Naive thymus-derived CD4-positive, alpha-beta T cell (primary cell): Measurements from ENCODE around the gene SOD2. TPM values are rescaled to one million over a fixed set of nuclear protein-coding genes. Genes with fewer than 3 reads are reported as not detected.
A peak's percentile ranks its signal among the peaks of the same experiment; 100 is the strongest.
"Not testable (repeated sequence)": the region's sequence is repeated elsewhere in the genome, so short reads cannot be mapped to it uniquely, and the experiment has no call there.

Experiments
- ATAC-seq: fragments of 150-1000 bp; cut with Tn5 transposase; 2 replicates; pipeline ENCODE4 v1.10.0; 2021; ENCODE audit warnings: mild to moderate bottlenecking, moderate library complexity
- CTCF ChIA-PET: fragments of 350-600 bp; sonication (Branson Sonifier 250); formaldehyde crosslinking; loops from one replicate; lab custom pipeline; 2021; ENCODE audit warnings: antibody characterized with exemption; lab: Charles Lee
- POLR2A ChIA-PET: fragments of 350-600 bp; sonication (Branson Sonifier 250); formaldehyde crosslinking; loops from one replicate; lab custom pipeline; 2021; ENCODE audit warnings: antibody characterized with exemption, inconsistent platforms; lab: Charles Lee
- DNase-seq, 9 donors: peaks; one replicate each; pipeline versions ENCODE4 v3.0.0 to v3.0.0-alpha.2; 2020 to 2022; ENCODE audit warnings: mixed read lengths in 1 of 9
- H3K27ac ChIP-seq: one replicate; pipeline ENCODE4 v1.7.0; 2013; ENCODE audit warnings: mild to moderate bottlenecking, low read depth, low read length, moderate library complexity
- H3K27me3 ChIP-seq, 2 donors: one replicate each; pipeline ENCODE4 v1.7.0; 2013; ENCODE audit warnings: low read length in 2 of 2, mild to moderate bottlenecking in 2 of 2, moderate library complexity in 2 of 2; ENCODE audit not compliant: control insufficient read depth in 2 of 2, insufficient read depth in 2 of 2
- H3K36me3 ChIP-seq, 3 experiments: 1 replicate in 2 of 3; 2 replicates in 1 of 3; pipeline ENCODE4 v1.7.0; 2013; ENCODE audit warnings: low read length in 3 of 3, mild to moderate bottlenecking in 3 of 3, moderate library complexity in 1 of 3; ENCODE audit not compliant: insufficient read depth in 3 of 3, control insufficient read depth in 2 of 3
- H3K4me1 ChIP-seq, 2 donors: one replicate each; pipeline ENCODE4 v1.7.0; 2013; ENCODE audit warnings: low read length in 2 of 2, mild to moderate bottlenecking in 2 of 2, moderate library complexity in 1 of 2; ENCODE audit not compliant: control insufficient read depth in 2 of 2, insufficient read depth in 2 of 2
- H3K4me3 ChIP-seq: 2 replicates; pipeline ENCODE4 v1.7.0; 2013; ENCODE audit warnings: mild to moderate bottlenecking, low read length
- H3K9me3 ChIP-seq, 3 experiments: 1 replicate in 2 of 3; 2 replicates in 1 of 3; pipeline ENCODE4 v1.7.0; 2013; ENCODE audit warnings: low read length in 3 of 3; ENCODE audit not compliant: control insufficient read depth in 2 of 3
- H3K27ac Mint-ChIP-seq, 9 donors: one replicate each; pipeline ENCODE4 v1.8.0; 2020 to 2022; ENCODE audit warnings: mixed read lengths in 9 of 9, mild to moderate bottlenecking in 8 of 9, moderate library complexity in 5 of 9, inconsistent platforms in 2 of 9
- H3K27me3 Mint-ChIP-seq, 5 donors: one replicate each; pipeline ENCODE4 v1.8.0; 2021 to 2022; ENCODE audit warnings: mixed read lengths in 5 of 5, mild to moderate bottlenecking in 1 of 5
- H3K36me3 Mint-ChIP-seq, 5 donors: one replicate each; pipeline ENCODE4 v1.8.0; 2020 to 2022; ENCODE audit warnings: mixed read lengths in 5 of 5, mild to moderate bottlenecking in 3 of 5, inconsistent platforms in 1 of 5
- H3K4me1 Mint-ChIP-seq, 7 donors: one replicate each; pipeline ENCODE4 v1.8.0; 2020 to 2022; ENCODE audit warnings: mixed read lengths in 7 of 7, mild to moderate bottlenecking in 3 of 7, inconsistent platforms in 1 of 7
- H3K4me3 Mint-ChIP-seq, 10 donors: one replicate each; pipeline ENCODE4 v1.8.0; 2020 to 2022; ENCODE audit warnings: mild to moderate bottlenecking in 10 of 10, mixed read lengths in 10 of 10, moderate library complexity in 6 of 10, inconsistent platforms in 2 of 10
- H3K9me3 Mint-ChIP-seq, 11 donors: one replicate each; pipeline ENCODE4 v1.8.0; 2020 to 2022; ENCODE audit warnings: mixed read lengths in 11 of 11, mild to moderate bottlenecking in 4 of 11, inconsistent platforms in 1 of 11, moderate library complexity in 1 of 11
- intact Hi-C, 2 donors: fragments of 100-400 bp; cut with micrococcal nuclease; formaldehyde crosslinking; loops; one replicate each; pipeline ENCODE4 v1.15.1; 2023
- polyA plus RNA-seq, 2 donors: library from polyadenylated mRNA; unstranded; fragments of 300-500 nt; fragmentation: Illumina TruSeq; gene quantifications; one replicate each; pipeline ENCODE4 v1.2.3, GENCODE V29; 2021
- total RNA-seq, 6 experiments: library from RNA in 5 of 6; stranded (reverse) in 5 of 6; gene quantifications; 1 replicate in 5 of 6; 2 replicates in 1 of 6; pipeline ENCODE4 v1.2.3 and lab custom pipeline; 2021 to 2026

The SOD2 gene
- total and polyA plus RNA-seq, 7 experiments from 2014 or later: 80.2 to 306 (median 114) TPM

GRCh38 chr6:159715166-159715565 is 22.1 kb upstream of the SOD2 start:
- ChIA-PET POLR2A (interaction anchor here (1.0 to 1.1 kb wide), 2 partner anchors 20 to 129 kb away, joined by 3 to 4 read pairs; no protein-coding TSS in a partner anchor), CTCF (no interaction called here)
- intact Hi-C loops: no loop called here
- Histone ChIP-seq H3K4me3 (no peak overlapping the region), H3K36me3 (no peaks in the 10 kb centered on the region), H3K27ac (no peak overlapping the region), H3K9me3 (no peaks in the 10 kb centered on the region), H3K27me3 (no peaks in the 10 kb centered on the region), H3K4me1 (no peaks in the 10 kb centered on the region)
- DNase-seq (no peak), ATAC-seq (no peak)
- H3K4me3 Mint-ChIP-seq: no peak overlapping the region
- H3K27me3 Mint-ChIP-seq: no peaks in the 10 kb centered on the region
- peaks cover 0 to 7% (median 0%) of the 10 kb centered on the region in 7 donors for H3K4me1 Mint-ChIP-seq
- no peaks in the 10 kb centered on the region for H3K9me3 Mint-ChIP-seq
- H3K27ac Mint-ChIP-seq: no peak overlapping the region
- peaks cover 0 to 2% (median 0%) of the 10 kb centered on the region in 5 donors for H3K36me3 Mint-ChIP-seq

GRCh38 chr6:159714404-159714803 is 21.4 kb upstream of the SOD2 start:
- H3K27me3 Mint-ChIP-seq: peaks cover 0 to under 1% (median 0%) of the 10 kb centered on the region in 5 donors
- Histone ChIP-seq H3K36me3 (no peaks in the 10 kb centered on the region), H3K27ac (no peak overlapping the region), H3K27me3 (no peaks in the 10 kb centered on the region), H3K4me1 (no peaks in the 10 kb centered on the region), H3K9me3 (no peaks in the 10 kb centered on the region), H3K4me3 (no peak overlapping the region)
- ChIA-PET CTCF (no interaction called here), POLR2A (interaction anchor here (0.6 kb wide), 1 partner anchor 18 kb away, joined by 3 read pairs; no protein-coding TSS in a partner anchor)
- peaks cover 0 to 7% (median 0%) of the 10 kb centered on the region in 7 donors for H3K4me1 Mint-ChIP-seq
- no peak overlapping the region for H3K4me3 Mint-ChIP-seq
- intact Hi-C loops: no loop called here
- peaks cover 0 to 2% (median 0%) of the 10 kb centered on the region in 5 donors for H3K36me3 Mint-ChIP-seq
- no peak overlapping the region for H3K27ac Mint-ChIP-seq
- no peak for ATAC-seq
- H3K9me3 Mint-ChIP-seq: peaks cover 0 to 4% (median 0%) of the 10 kb centered on the region in 11 donors
- DNase-seq: no peak

- no peak overlapping the region for H3K27ac Mint-ChIP-seq
- no peak for ATAC-seq
Measured at GRCh38 chr6:159713984-159714383, 20.9 kb upstream of the SOD2 start.

GRCh38 chr6:159712389-159712788 is 19.3 kb upstream of the SOD2 start:
- H3K4me3 ChIP-seq, H3K9me3 Mint-ChIP-seq, H3K4me1 Mint-ChIP-seq, DNase-seq, H3K36me3 ChIP-seq, ATAC-seq, CTCF ChIA-PET, H3K27me3 ChIP-seq, intact Hi-C loops, H3K9me3 ChIP-seq, H3K4me3 Mint-ChIP-seq, H3K27ac ChIP-seq, H3K4me1 ChIP-seq, H3K27ac Mint-ChIP-seq, H3K36me3 Mint-ChIP-seq: not testable (repeated sequence)
- H3K27me3 Mint-ChIP-seq: peaks cover 0 to 13% (median 0%) of the 10 kb centered on the region in 5 donors
- POLR2A ChIA-PET: interaction anchor here (1.2 kb wide), 1 partner anchor 14 kb away, joined by 6 read pairs; the partner anchor contains the start of gene WTAP

More at GRCh38 chr6:159713984-159714383, 20.9 kb upstream of the SOD2 start:
- Mint-ChIP-seq H3K36me3 (peaks cover 0 to 6% (median 0%) of the 10 kb centered on the region in 5 donors), H3K9me3 (peaks cover 0 to 7% (median 0%) of the 10 kb centered on the region in 11 donors), H3K4me1 (peaks cover 0 to 7% (median 0%) of the 10 kb centered on the region in 7 donors), H3K27me3 (peaks cover 0 to 4% (median 0%) of the 10 kb centered on the region in 5 donors), H3K4me3 (no peak overlapping the region)
- Histone ChIP-seq H3K4me1 (no peaks in the 10 kb centered on the region), H3K4me3 (no peak overlapping the region), H3K9me3 (no peaks in the 10 kb centered on the region), H3K27ac (no peak overlapping the region), H3K27me3 (no peaks in the 10 kb centered on the region), H3K36me3 (no peaks in the 10 kb centered on the region)
- intact Hi-C loops: no loop called here
- no peak for DNase-seq
- ChIA-PET CTCF (no interaction called here), POLR2A (interaction anchor here (0.6 kb wide), 1 partner anchor 18 kb away, joined by 3 read pairs; no protein-coding TSS in a partner anchor)

- ChIA-PET CTCF (interaction anchor here (0.6 to 0.7 kb wide), 2 partner anchors 11 to 19 kb away, joined by 3 to 4 read pairs; no protein-coding TSS in a partner anchor), POLR2A (interaction anchor here (1.9 kb wide), 1 partner anchor 16 kb away, joined by 7 read pairs; no protein-coding TSS in a partner anchor)
- H3K27me3 ChIP-seq, H3K9me3 ChIP-seq, H3K4me3 Mint-ChIP-seq, DNase-seq, H3K36me3 ChIP-seq, intact Hi-C loops, H3K9me3 Mint-ChIP-seq, H3K36me3 Mint-ChIP-seq, H3K27ac ChIP-seq, H3K27ac Mint-ChIP-seq, H3K4me3 ChIP-seq, H3K4me1 ChIP-seq, ATAC-seq: not testable (repeated sequence)
- peaks cover 0 to 21% (median 0%) of the 10 kb centered on the region in 5 donors for H3K27me3 Mint-ChIP-seq
- peaks cover 0 to 13% (median 0%) of the 10 kb centered on the region in 7 donors for H3K4me1 Mint-ChIP-seq
Measured at GRCh38 chr6:159710603-159711002, 17.6 kb upstream of the SOD2 start.

GRCh38 chr6:159701413-159701999 is 8.5 kb upstream of the SOD2 start:
- no peak overlapping the region for H3K27ac ChIP-seq
- no peaks in the 10 kb centered on the region for H3K27me3 ChIP-seq
- DNase-seq: no peak
- peak; percentile 62 for ATAC-seq
- ChIA-PET POLR2A (no interaction called here), CTCF (interaction anchor here (1.0 kb wide), 1 partner anchor 818 kb away, joined by 3 read pairs; no protein-coding TSS in a partner anchor)
- intact Hi-C loops: no loop called here
- peaks cover 0 to 3% (median 0%) of the 10 kb centered on the region in 11 donors for H3K9me3 Mint-ChIP-seq
- H3K36me3 Mint-ChIP-seq: peaks cover 0 to 14% (median 4%) of the 10 kb centered on the region in 5 donors
- H3K4me3 ChIP-seq: no peak overlapping the region
- H3K9me3 ChIP-seq: no peaks in the 10 kb centered on the region
- H3K27ac Mint-ChIP-seq: no peak overlapping the region
- H3K4me3 Mint-ChIP-seq: no peak overlapping the region
- no peaks in the 10 kb centered on the region for H3K4me1 ChIP-seq
- H3K4me1 Mint-ChIP-seq: peaks cover 0 to 10% (median 4%) of the 10 kb centered on the region in 7 donors
- H3K27me3 Mint-ChIP-seq: peaks cover 0 to 4% (median 0%) of the 10 kb centered on the region in 5 donors
- no peaks in the 10 kb centered on the region for H3K36me3 ChIP-seq
